NCI-H82 treated with DMSO at 0.1 percent for 48 hours (cell line): Measurements from ENCODE around the gene OARD1.
"Not testable (repeated sequence)": the region's sequence is repeated elsewhere in the genome, so short reads cannot be mapped to it uniquely, and the experiment has no call there.

Source experiments
- DNase-seq: peaks from one replicate; lab custom pipeline; 2025; ENCODE audit not compliant: unreplicated experiment; lab: John Stamatoyannopoulos, UW

The OARD1 gene

GRCh38 chr6:41028561-41029412 lies 43.4 kb downstream of the OARD1 start:
- no peak for DNase-seq

GRCh38 chr6:41027799-41028560 lies 44.2 kb downstream of the OARD1 start:
- peak; percentile 14 for DNase-seq

GRCh38 chr6:41027241-41027640 lies 44.9 kb downstream of the OARD1 start:
- DNase-seq: no peak

- no peak for DNase-seq
Measured at GRCh38 chr6:41025966-41026530, 46.1 kb downstream of the OARD1 start.

- DNase-seq: no peak
Measured at GRCh38 chr6:41023114-41023513, 49.0 kb downstream of the OARD1 start.

- DNase-seq: no peak
Measured at GRCh38 chr6:41022294-41022693, 49.9 kb downstream of the OARD1 start.

GRCh38 chr6:41021832-41022231 lies 50.3 kb downstream of the OARD1 start:
- no peak for DNase-seq

GRCh38 chr6:41017663-41018062 lies 54.5 kb downstream of the OARD1 start:
- no peak for DNase-seq

- not testable (repeated sequence) for DNase-seq
Measured at GRCh38 chr6:41015860-41016259, 56.3 kb downstream of the OARD1 start.

GRCh38 chr6:41014780-41015179 lies 57.4 kb downstream of the OARD1 start:
- no peak for DNase-seq
